Osteocyte (in vitro differentiated cells): ENCODE results near the gene ERO1A. TPM values are rescaled to one million over a fixed set of nuclear protein-coding genes. Genes with fewer than 3 reads are reported as not detected.
"Not testable (repeated sequence)": the region's sequence is repeated elsewhere in the genome, so short reads cannot be mapped to it uniquely, and the experiment has no call there.

ENCODE experiments used
- DNase-seq: peaks from one replicate; pipeline ENCODE4 v3.0.0; 2021; ENCODE audit warnings: mixed read lengths; ENCODE audit not compliant: unreplicated experiment; ENCODE audit errors: extremely low spot score
- H3K27ac Mint-ChIP-seq: one replicate; pipeline ENCODE4 v1.8.0; 2021; ENCODE audit warnings: mild to moderate bottlenecking, mixed read lengths; ENCODE audit not compliant: unreplicated experiment
- H3K27me3 Mint-ChIP-seq: one replicate; pipeline ENCODE4 v1.8.0; 2021; ENCODE audit warnings: mixed read lengths; ENCODE audit not compliant: unreplicated experiment
- H3K36me3 Mint-ChIP-seq: one replicate; pipeline ENCODE4 v1.8.0; 2021; ENCODE audit warnings: mixed read lengths; ENCODE audit not compliant: unreplicated experiment
- H3K4me1 Mint-ChIP-seq: one replicate; pipeline ENCODE4 v1.8.0; 2021; ENCODE audit warnings: mixed read lengths; ENCODE audit not compliant: unreplicated experiment
- H3K4me3 Mint-ChIP-seq: one replicate; pipeline ENCODE4 v1.8.0; 2021; ENCODE audit warnings: mild to moderate bottlenecking, moderate library complexity, mixed read lengths; ENCODE audit not compliant: unreplicated experiment
- H3K9me3 Mint-ChIP-seq: one replicate; pipeline ENCODE4 v1.8.0; 2021; ENCODE audit warnings: mixed read lengths; ENCODE audit not compliant: unreplicated experiment
- CTCF ChIP-seq: fragments of 200-600 bp; sonication (generic); IDR thresholded peaks from 2 replicates; pipeline ENCODE4 v1.5.0; 2021; ENCODE audit warnings: antibody characterized with exemption, mild to moderate bottlenecking, moderate library complexity
- total RNA-seq: library from RNA; stranded (reverse); gene quantifications from 2 replicates; pipeline ENCODE4 v1.2.1, GENCODE V29; 2021

ERO1A gene
- total RNA-seq, 1 donor from 2014 or later: 38.5 TPM

- Mint-ChIP-seq H3K27ac (no peak overlapping the region), H3K4me3 (no peak overlapping the region), H3K9me3 (no peaks in the 10 kb centered on the region), H3K36me3 (peaks cover 14% of the 10 kb centered on the region), H3K27me3 (no peaks in the 10 kb centered on the region), H3K4me1 (peaks cover 28% of the 10 kb centered on the region)
- TF ChIP-seq CTCF: no peak
- no peak for DNase-seq
Observed at GRCh38 chr14:52733824-52734223, 38.5 kb upstream of the ERO1A start.

- no peak for DNase-seq
- peaks cover 23% of the 10 kb centered on the region for H3K4me1 Mint-ChIP-seq
- no peaks in the 10 kb centered on the region for H3K27me3 Mint-ChIP-seq
- peak overlapping the region; percentile 94 for H3K4me3 Mint-ChIP-seq
- no peak for TF ChIP-seq CTCF
- peak overlapping the region; percentile 89 for H3K27ac Mint-ChIP-seq
- peaks cover 22% of the 10 kb centered on the region for H3K36me3 Mint-ChIP-seq
- H3K9me3 Mint-ChIP-seq: no peaks in the 10 kb centered on the region
Observed at GRCh38 chr14:52730709-52731111, 35.4 kb upstream of the ERO1A start.

GRCh38 chr14:52729925-52730708 is 34.8 kb upstream of the ERO1A start, which contains the start of gene STYX:
Gene STYX, plus strand, starts transcription at chr14:52730166. Its CDS starts 309 bp downstream, at chr14:52730475.
- peak; percentile 99 for DNase-seq
- H3K27ac Mint-ChIP-seq: peak within 1 kb of the TSS; percentile 89
- no peaks in the 10 kb centered on the region for H3K9me3 Mint-ChIP-seq
- no peaks in the 10 kb centered on the region for H3K27me3 Mint-ChIP-seq
- H3K4me3 Mint-ChIP-seq: peak within 1 kb of the TSS; percentile 94
- peaks cover 27% of the 10 kb centered on the region for H3K36me3 Mint-ChIP-seq
- peak; percentile 37 for TF ChIP-seq CTCF
- peaks cover 19% of the 10 kb centered on the region for H3K4me1 Mint-ChIP-seq

- no peak for DNase-seq
- Mint-ChIP-seq H3K4me1 (peaks cover 19% of the 10 kb centered on the region), H3K27ac (peak overlapping the region; percentile 83), H3K36me3 (peaks cover 29% of the 10 kb centered on the region), H3K4me3 (peak overlapping the region; percentile 94), H3K9me3 (no peaks in the 10 kb centered on the region), H3K27me3 (no peaks in the 10 kb centered on the region)
- no peak for TF ChIP-seq CTCF
Observed at GRCh38 chr14:52729585-52729924, 34.2 kb upstream of the ERO1A start.

GRCh38 chr14:52729035-52729434 is 33.7 kb upstream of the ERO1A start:
- Mint-ChIP-seq H3K27ac (peak overlapping the region; percentile 50), H3K36me3 (peaks cover 26% of the 10 kb centered on the region), H3K4me1 (peaks cover 19% of the 10 kb centered on the region)
- H3K9me3 Mint-ChIP-seq, H3K4me3 Mint-ChIP-seq, H3K27me3 Mint-ChIP-seq, DNase-seq: not testable (repeated sequence)

- H3K9me3 Mint-ChIP-seq, H3K27me3 Mint-ChIP-seq, DNase-seq, H3K27ac Mint-ChIP-seq, H3K4me3 Mint-ChIP-seq: not testable (repeated sequence)
- Mint-ChIP-seq H3K4me1 (peaks cover 16% of the 10 kb centered on the region), H3K36me3 (peaks cover 18% of the 10 kb centered on the region)
Observed at GRCh38 chr14:52727509-52727908, 32.2 kb upstream of the ERO1A start.
